Activated CD4-positive, alpha-beta T cell treated with anti-CD3 and anti-CD28 coated beads for 1 hour (primary cell): Measurements from ENCODE around the gene MYO1E.

ENCODE experiments used
- DNase-seq: peaks from one replicate; pipeline ENCODE4 v3.0.0-alpha.2; 2020

Gene MYO1E

DNA sequence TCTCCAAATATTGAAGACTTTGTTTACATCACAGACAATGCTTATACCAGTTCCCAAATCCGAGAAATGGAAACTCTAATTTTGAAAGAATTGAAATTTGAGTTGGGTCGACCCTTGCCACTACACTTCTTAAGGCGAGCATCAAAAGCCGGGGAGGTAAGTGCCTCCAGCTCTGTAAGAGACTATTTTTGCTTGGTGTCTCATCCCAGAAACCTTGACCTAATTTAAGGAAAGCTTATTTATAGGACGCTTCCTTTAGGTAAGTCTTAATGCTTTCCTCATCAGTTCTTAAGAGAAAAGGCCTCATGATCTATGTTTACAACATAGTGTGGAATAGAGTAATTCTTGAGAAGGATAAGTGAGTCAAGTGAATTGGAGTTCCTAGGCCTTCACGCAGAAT, 255.9 kb downstream of the MYO1E start:
- DNase-seq, result no peak

DNA sequence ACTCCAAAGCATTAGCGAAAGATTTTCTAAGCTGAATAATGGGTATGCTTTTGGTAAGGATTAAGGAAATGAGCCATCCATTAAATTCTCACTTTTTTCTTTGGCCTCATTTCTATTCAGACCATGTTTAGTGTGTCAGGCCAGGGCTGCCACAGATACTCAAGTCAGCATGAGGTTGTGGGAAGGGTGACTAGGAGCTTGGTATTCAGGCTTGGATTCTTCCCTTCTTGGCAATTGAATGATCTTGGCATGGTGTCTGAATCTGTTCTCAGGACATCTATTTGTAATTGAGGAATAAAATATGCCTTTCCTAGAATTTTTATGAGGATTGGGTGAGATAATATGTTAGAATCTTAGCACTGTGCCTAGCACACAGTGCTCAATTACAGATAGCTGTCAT, 256.5 kb downstream of the MYO1E start:
- DNase-seq, result no peak

DNA sequence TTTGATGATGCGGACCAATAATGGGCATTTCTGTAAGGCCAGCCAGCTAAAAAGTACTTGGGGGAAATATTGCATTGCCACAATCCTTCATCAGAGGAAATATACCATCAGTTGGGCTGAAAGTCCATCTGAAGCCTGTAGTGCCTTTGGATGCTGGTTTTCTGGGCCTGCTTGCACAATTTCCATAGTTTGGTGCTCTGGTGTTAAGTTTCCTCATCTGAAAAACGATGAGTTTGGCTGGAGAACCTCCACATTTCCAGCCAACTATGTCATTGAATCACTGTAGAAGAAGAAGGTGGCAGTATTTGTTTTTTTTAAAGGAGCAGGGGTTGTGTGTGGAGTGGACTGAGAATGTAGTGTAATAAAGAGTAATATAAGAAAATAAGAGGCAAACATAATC, 257.6 kb downstream of the MYO1E start:
- DNase-seq, result no peak

DNA sequence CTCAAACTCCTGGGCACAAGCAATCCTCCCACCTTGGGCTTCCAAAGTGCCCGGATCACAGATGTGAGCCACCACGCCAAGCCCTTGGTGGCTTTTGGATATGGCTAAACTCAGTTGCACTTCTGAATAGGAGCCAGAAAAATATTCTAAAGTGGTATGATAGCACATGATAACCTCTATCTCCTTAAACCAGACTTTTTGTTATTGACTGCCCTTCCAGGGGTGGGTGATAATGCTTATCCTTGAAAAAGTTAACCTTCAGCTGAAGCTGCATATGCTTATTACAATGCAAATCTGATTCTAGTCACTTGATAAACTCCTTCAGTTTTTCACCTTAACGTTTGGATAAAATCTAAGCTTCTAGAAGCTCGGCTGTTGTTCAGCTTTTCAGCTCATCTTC, 261.4 kb downstream of the MYO1E start:
- no peak for DNase-seq

DNA sequence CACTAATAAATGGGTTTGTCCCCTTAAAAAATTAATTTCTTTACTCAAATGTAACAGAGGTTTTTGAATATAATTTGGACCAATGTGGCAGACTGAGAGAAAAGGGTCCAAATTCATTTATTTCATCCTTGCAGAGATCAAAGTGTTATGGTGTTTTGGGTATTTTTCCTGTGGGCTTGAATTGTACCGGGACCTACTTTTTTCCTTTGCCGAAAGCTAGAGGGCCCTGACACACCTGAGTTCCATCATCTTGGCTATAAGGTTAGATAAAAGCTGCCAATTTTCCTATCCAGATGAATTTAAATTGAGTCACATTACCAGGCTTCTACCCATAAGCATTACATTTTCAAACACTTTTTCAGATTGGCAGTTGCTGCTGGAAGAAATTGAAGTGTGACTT, 266.8 kb downstream of the MYO1E start:
- no peak for DNase-seq

DNA sequence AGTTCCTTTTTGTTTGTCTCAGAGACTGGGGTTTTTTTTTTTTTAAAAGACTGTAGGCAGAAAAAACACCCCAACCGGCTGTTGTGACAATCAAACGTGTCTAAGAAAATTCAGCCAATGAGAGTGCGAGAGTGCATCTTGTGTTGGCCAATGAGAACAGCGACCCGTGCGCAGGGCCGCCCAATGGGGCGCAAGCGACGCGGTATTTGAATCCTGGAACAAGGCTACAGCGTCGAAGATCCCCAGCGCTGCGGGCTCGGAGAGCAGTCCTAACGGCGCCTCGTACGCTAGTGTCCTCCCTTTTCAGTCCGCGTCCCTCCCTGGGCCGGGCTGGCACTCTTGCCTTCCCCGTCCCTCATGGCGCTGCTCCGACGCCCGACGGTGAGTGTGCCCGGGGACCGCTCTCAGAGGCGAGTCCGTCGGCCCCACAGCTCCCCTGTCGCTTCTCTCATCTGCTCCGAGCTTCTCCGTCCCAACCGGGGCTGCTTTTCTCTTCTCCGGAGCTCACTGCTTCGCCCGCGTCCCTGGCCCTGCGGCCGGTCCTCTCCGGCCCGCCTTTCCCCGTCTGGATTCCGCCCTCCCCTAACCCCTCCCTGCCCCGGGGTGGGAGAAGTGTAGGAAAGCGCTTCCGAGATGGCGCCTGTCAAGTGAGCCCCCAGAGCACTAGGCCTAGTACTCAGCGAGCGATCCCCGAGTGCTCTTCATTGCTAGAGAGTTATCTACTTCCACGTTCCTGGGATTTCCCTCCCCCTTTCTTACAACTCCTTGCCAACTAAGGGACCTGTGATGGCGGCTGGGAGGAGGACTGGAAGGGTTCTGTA, 267.5 kb downstream of the MYO1E start, which contains the start of gene CCNB2:
TSS of gene CCNB2 (plus strand) at position 235 of the 821 bp plus-strand sequence. CDS start at position 358, 123 bp downstream.
- DNase-seq, result peak; percentile 73

DNA sequence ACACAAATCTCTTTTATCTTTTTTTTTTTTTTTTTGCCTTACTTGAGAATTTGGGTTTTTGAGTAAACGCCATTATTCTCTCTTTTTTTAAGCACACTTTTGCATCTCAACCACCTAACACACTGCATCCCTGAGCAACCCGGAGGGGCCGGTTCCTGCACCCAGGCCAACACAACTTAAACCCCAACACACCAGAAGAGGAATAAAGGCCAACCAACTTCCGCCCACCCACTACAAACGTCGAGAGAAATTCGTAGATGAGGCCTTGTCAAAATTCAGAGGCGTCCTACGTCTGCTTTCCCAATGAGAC, 268.1 kb downstream of the MYO1E start:
- no peak for DNase-seq

DNA sequence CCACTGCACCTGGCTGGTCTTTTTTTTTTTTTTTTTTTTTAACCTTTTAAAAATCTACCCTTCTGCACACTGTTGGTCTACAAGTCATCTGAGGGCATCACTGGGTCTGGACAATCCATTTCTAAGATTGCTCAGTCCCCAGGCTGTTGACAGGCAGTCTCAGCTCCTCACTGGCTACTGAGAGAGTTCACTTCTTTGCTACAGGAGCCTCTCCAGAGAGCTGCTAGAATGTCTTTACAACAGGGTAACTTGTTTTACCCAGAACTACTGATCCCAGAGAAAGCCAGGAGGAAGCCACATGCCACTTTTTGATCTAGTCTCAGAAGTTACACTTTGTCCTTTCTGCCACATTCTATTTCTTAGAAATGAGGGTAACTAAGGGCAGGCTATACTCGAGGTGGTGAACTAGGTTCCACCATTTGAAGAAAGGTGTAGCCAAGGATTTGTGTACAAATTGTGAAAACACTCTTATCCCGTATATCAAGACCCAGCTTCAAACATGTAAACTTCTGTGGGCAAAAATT, 273.4 kb downstream of the MYO1E start:
- DNase-seq, result no peak

DNA sequence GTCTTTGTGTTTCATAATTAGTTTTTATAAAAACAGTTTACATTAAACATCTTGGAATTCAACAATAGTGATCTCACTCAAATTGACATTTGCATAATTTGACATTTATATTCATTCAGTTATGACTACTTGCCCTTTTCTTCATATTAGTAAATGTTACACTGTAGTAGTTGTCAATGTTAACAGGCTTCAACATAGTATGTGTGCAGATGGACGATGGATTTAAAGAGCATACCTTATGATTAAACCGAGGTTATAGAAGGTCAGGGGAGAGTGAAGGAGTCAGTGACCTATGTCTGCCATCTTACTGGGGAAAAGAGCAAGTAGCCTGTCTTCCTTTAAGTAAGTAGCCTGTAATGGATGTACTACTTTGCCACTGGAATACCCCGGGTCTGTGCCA, 276.2 kb downstream of the MYO1E start:
- DNase-seq, result no peak

DNA sequence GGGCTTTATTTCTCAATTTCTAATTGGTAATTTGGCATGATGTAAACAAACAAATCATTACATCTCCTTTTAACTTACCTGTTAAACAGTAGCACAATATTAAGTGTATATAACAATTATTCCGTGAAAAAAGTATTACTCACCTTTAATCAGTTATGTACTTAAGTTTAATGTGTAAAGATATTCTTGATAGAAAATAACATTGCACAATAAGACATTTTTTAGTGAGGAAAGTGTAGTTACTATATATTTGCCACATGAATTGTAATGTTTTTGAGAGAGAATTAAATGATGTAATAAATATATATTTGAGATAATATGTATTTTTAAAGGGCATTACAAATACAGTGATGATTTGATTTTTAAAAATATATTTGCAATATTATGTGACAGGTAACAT, 278.6 kb downstream of the MYO1E start:
- DNase-seq, result no peak

DNA sequence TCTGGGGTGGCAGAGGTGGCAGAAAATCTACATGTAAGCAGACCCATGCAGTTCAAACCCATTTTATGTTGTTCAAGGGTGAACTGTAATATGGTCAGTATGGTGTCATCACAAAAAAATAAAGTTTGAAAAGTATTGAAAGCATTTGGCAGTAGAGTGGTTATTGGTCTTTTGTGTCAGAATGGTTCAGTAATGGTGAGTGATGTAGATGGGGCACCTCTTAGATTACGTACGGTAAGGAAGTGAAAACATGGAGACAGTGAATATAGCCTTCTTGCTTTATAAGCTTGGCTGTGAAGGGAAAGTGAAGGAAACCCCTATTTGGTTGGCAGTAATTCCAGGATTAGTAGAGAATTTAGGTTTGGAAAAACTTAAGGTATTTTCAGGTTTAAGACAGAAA, 284.9 kb downstream of the MYO1E start:
- DNase-seq, result no peak
